ENCODE measurements around the gene GJB3. TPM values are rescaled to one million over a fixed set of nuclear protein-coding genes. Genes with fewer than 3 reads are reported as not detected.
"Not testable (repeated sequence)": the region's sequence is repeated elsewhere in the genome, so short reads cannot be mapped to it uniquely, and the experiment has no call there.

Gene GJB3
- total RNA-seq, 1 donor from 2014 or later: not detected

DNA sequence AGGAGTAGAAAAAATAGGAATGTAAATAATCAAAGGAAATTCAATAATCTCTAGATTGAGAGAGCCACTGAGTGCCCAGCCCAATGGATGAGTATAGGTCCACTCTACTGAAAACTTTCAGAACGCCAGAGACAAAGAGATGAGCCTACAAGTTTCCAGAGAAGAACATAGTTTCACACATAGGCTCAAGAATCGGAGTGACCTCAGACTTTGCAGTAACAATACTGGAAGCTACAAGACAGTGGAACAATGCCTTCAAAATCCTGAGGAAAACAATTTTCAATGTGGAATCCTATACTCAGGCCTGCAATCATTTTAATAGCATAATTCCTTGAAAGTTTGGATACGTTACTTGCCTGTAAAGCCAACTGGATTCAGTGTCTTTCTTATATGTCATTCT is 22.8 kb downstream of the GJB3 start:
- no peak for DNase-seq (ENCODE audit: missing footprints)
- no peak for ATAC-seq
- intact Hi-C loops (cut with DNase I): no loop called here

DNA sequence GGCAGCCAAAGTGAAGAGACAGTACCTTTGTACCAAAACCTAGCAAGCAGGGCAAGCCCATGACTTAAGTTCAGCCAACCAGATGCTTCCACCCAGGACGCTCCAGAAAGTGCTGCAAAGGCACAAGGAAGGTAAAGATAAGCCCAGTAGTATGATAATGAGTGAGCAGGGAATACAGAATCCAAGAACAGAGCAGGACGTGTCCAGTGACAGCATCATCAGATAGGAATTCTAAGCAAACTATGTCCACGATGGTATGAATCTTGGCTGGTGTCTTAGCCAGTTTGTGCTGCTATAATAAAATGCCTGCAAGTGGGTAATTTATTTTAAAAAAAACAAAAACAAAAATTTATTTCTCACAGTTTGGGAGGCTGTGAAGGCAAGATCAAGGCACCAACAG is 25.4 kb downstream of the GJB3 start:
- DNase-seq (ENCODE audit: missing footprints) (no peak), ATAC-seq (no peak)
- intact Hi-C loops (cut with DNase I): no loop called here

DNA sequence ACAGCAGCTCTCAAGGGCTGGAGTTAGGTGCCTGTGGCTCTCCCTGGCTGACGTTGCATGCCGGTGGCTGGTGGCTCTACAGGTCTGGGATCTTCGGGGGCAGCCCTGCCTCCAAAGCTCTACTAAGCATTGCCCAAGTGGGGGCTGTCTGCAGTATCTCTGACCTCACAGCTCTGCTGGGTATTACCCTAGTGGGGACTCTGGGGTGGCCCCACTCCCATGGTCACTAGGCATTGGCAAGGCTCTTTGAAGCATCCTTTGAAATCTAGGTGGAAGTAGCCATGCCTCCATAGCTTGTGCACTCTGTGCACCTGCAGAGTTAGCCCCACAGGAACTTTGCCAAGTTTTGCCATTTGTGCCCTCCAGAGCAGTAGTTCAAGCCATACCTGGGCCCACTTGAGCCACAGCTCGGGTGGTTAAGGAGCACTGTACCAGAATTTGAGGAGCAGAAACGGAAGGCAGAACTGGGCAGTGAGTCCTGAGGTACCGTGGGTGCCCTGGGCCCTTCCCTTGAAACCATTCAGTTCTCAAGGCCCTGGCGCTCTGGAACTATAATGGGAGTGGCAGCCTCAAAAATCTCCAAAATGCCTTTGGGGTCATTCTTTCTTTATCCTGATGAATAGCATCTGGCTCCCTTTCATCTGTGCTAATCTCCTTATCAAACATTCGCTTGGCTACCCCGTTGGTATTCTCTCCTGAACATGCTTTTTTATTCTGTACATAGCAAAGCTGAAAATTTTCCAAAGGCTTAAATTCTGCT is 27.2 kb downstream of the GJB3 start:
- DNase-seq (ENCODE audit: missing footprints) (no peak), ATAC-seq (no peak)
- intact Hi-C loops (cut with DNase I): no loop called here

DNA sequence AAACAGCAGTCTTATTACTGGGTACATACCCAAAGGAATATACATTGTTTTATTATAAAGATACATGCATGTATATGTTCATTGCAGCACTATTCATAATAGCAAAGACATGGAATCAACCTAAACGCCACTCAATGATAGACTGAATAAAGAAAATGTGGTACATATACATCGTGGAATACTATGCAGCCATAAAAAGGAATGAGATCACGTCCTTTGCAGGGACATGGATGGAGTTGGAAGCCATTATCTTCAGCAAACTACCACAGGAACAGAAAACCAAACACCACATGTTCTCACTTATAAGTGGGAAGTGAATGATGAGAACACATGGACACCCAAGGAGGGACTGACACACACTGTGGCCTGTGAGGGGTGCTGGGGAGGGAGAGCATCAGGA is 29.8 kb downstream of the GJB3 start:
- ATAC-seq; intact Hi-C loops (cut with DNase I); DNase-seq (ENCODE audit: missing footprints): not testable (repeated sequence)

DNA sequence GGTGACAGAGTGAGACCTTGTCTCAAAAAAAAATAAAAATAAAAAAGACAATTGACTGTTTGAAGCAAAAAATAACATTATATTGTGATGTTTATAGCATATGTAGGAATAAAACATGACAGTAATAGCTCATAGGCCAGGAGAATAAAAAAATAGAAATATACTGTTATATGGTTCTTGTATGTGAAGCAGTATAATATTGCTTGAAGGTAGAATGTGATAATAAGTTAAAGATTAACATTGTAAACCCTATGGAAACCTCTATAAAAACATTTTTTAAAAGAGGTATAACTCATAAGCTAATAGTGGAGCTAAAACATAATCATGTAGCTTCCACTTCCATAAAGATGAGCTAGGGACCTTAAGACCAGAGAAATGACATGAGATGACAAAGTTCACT is 35.3 kb downstream of the GJB3 start:
- intact Hi-C loops (cut with DNase I): no loop called here
- no peak for DNase-seq (ENCODE audit: missing footprints)
- ATAC-seq: no peak

DNA sequence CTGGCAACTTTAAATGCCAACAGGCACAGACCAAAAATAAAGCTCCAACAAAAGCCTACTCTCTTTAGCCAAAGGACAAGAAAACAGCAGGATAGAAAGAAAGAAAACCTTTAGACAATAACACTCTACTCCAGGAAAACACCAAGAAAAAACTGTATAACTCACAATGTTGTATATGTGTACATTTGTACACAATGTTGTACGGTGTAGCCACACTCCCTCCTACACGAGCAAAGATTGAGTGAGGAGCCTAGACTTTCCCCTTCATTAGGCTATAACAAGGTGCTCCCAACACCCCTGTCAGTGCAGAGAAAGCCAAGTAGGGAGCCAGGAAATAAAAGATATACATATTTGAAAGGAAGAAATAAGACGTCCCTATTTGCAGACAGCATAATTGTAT is 35.8 kb downstream of the GJB3 start:
- ATAC-seq (no peak), DNase-seq (ENCODE audit: missing footprints) (no peak)
- intact Hi-C loops (cut with DNase I): no loop called here

DNA sequence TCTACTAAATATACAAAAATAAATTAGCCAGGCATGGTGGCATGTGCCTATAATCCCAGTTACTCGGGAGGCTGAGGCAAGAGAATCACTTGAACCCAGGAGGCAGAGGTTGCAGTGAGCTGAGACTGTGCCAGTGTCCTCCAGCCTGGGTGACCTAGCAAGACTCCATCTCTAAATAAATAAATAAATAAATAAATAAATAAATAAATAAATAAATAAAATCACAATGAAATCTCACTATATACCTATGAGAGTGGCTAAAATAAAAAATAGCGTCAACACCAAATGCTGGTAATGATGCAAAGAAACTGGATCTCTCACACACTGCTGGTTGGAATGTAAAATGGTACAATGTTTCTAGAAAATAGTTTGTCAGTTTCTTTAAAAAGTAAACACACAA is 37.8 kb downstream of the GJB3 start:
- intact Hi-C loops (cut with DNase I); DNase-seq (ENCODE audit: missing footprints); ATAC-seq: not testable (repeated sequence)

DNA sequence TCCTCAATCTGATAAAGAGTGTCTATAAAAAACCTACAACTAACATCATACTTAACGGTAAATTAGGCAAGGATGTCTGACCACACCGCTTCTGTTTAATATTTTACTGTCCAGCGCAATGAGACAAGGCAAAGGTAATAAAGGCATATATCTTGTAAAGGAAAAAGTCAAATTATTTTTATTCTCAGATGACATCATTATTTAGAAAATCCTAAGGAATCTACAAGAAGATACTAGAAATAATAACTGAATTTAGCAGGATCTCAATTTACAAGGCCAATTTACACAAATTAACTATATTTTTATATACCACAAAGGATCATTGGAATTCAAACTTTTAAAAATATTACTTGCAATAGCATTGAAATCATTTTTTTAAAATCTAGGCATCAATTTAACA is 41.2 kb downstream of the GJB3 start:
- DNase-seq (ENCODE audit: missing footprints) (no peak), ATAC-seq (no peak)
- intact Hi-C loops (cut with DNase I): no loop called here

DNA sequence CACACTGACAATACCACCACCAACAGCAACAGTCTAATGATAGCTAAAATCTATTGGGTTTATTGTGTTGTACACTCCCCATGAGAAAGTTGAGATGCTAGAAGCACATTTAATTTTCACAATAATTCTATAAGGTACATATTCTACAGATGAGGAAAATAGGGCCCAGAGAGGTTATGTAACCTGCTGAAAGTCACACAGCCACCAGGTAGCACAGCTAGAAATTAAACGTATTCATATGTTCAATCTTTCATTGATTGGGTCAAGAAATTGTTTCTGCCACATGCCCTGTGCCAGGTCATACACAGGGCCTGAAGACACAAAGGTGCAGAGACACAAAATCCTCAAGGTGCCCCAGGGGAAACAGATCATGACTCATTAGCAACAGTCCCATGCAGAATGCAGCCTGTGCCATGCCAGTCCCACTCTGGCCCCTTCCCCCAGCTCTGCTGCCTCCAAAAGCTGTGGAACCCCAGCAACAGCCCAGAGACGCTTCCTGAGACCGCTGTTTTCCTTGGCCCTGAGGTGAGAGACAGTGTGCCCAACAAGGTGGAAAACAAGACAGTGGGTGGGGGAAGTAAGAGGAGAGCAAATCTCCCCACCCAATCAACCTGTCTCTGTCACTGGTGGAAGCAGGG is 43.9 kb downstream of the GJB3 start:
- intact Hi-C loops (cut with DNase I): no loop called here
- ATAC-seq (no peak), DNase-seq (ENCODE audit: missing footprints) (no peak)

DNA sequence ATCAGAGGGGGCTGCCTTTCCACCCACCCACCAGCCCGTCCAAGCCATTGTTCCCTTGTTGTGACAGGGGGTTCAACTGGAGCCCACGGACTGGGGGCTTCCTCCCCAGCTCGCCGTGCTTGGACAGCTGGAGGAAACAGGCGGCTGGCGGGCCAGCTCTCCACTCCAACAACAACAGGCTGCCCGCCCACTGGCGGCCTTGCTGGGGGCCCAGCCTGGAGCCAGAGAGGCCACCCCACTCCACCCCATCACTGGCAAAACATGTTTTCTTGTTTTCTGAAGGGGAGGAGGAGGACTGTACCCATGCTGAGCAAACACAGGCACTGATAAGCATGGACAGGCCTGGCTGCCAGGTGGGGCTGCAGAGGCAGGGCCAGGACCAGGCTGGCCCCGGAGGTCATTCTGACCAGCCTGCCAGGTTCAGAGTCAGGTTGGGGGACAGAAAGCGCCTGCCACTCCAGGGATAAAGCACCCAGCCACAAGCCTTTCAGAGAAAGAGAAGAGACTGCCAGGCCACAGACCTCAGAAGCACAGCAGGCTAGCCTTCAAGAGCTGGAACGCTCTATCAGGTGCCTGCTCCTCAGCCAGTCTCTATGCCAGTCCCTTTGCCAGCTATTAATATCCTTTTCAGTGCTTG is 44.6 kb downstream of the GJB3 start:
- ATAC-seq (peak; percentile 74), DNase-seq (ENCODE audit: missing footprints) (no peak)
- intact Hi-C loops (cut with DNase I): no loop called here

DNA sequence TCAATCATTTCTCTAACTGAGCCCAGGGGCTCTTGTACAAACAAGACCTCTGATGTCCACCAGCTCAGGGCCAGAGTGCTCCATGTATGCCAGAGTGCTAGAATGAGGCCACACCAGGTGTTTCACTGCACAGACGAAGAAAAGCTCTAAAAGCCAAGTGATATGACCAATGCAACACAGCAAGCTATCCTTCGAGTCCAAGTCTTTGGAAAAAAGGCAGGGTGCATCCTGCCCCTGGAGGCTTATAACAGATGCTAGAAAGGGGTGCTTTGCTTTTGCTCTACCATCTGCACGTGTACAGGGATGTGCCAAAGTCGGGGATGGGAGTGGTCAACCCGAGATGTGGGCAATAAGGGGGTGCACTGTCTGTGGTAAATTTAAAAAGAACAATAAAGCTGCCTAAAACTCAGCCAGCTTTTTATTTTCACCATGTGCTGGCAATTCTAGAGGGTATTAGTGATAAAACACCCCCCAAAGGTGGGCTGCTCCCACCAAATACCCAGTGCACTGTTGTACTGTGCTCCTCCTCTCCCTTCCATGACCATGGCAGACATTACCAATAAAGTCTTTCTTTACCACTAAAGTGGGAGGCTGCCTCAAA is 46.4 kb downstream of the GJB3 start:
- DNase-seq (ENCODE audit: missing footprints): no peak
- intact Hi-C loops (cut with DNase I): no loop called here
- ATAC-seq: no peak

DNA sequence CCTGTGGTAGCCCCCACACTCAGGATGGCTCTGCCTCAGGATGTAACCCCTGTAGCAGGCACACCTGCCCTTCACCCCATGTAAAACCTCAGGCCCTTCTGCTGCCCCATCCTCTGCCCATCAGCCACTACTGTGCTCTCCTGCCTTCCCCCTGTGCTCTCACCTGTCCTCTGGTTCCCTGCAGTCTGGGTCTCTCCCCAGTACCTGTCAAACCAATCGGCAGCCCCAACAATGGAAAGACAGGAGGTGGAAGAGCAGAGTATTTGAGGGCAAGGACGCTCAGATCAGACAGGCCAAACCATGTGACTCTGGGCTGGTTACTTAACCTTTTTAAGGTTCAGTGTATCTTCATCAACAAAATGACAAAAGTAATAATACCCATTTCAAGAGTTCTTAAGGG is 47.6 kb downstream of the GJB3 start:
- intact Hi-C loops (cut with DNase I): no loop called here
- no peak for ATAC-seq
- DNase-seq (ENCODE audit: missing footprints): no peak

DNA sequence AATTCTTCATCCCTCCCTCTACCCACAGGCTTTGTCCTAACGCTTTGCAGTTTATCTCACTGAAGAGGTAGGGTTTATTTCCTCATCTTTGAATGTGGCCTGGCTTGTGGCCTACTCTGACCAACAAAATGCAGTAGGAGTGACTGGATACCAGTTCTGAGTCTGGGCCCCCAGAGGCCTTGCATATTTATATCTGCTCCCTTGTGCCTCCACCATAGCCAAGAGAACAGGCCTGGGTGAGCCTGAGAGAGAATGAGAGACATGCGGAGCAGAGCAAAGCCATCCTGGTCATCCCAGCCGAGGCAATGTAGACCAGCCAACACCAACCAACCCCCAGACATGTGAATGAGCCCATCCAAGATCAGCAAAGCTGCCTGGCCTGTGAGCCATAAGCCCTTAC is 48.2 kb downstream of the GJB3 start:
- DNase-seq (ENCODE audit: missing footprints) (no peak), ATAC-seq (peak; percentile 20)
- intact Hi-C loops (cut with DNase I): no loop called here

DNA sequence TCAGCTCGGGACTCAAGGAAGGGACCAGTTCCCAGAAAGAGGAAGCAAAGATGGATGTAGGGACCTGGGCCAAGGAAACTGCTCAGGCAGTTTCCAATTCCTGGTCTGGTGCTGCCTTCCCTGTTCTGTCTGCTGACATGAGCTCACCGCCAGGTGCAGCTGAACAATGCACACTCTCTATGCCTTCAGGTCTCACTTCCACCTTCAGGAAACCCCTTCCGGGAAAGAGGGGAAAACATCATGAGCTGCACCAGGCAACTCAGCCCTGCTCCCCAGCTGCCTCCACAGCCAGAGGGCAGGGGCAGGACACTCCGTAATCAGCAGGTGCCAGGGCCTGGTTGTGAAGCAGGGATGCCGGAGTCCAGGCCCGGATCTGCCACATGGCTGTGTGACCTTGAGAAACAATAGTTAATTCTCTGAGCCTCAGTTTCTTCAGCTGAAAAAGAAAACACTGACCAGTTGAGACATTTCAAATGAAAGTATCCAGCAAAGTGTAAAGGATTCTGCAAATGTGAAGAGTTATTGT is 50.8 kb downstream of the GJB3 start:
- intact Hi-C loops (cut with DNase I): no loop called here
- no peak for DNase-seq (ENCODE audit: missing footprints)
- no peak for ATAC-seq

DNA sequence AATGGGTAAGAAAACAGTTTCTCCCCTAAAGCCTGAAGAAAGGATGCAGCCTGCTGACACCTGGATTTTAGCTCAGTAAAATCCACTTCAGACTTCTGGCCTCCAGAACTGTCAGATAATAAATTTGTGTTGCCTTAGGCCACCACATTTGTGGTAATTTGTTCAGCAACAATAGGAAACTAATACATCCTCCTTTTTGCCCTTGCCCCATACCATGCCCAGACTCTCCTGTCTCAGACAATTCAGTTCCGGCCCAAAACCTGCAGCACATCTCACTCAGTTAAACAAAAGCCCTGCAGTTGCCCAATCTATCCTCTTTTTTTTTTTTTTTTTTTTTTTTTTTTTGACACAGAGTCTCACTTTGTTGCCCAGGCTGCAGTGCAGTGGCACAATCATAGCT is 52.7 kb downstream of the GJB3 start:
- no peak for DNase-seq (ENCODE audit: missing footprints)
- intact Hi-C loops (cut with DNase I): no loop called here
- ATAC-seq: no peak

Other genes starting within 250 kb of the GJB3 start
- gene GJB5, start 26.2 kb upstream of the GJB3 start, total RNA-seq: not detected
- gene GJB4, start 21.5 kb upstream of the GJB3 start, total RNA-seq: not detected
- gene GJA4, start 11.8 kb downstream of the GJB3 start, total RNA-seq: 23.0 TPM
- gene SMIM12, start 78.5 kb downstream of the GJB3 start, total RNA-seq: 40.6 TPM
- 0.22 TPM for gene DLGAP3, start 148.4 kb downstream of the GJB3 start, total RNA-seq
- 10.2 TPM for gene TMEM35B, start 204.1 kb downstream of the GJB3 start, total RNA-seq